ENCODE data around the gene MYL5.
"Not testable (repeated sequence)": the region's sequence is repeated elsewhere in the genome, so short reads cannot be mapped to it uniquely, and the experiment has no call there.

MYL5 gene

DNA sequence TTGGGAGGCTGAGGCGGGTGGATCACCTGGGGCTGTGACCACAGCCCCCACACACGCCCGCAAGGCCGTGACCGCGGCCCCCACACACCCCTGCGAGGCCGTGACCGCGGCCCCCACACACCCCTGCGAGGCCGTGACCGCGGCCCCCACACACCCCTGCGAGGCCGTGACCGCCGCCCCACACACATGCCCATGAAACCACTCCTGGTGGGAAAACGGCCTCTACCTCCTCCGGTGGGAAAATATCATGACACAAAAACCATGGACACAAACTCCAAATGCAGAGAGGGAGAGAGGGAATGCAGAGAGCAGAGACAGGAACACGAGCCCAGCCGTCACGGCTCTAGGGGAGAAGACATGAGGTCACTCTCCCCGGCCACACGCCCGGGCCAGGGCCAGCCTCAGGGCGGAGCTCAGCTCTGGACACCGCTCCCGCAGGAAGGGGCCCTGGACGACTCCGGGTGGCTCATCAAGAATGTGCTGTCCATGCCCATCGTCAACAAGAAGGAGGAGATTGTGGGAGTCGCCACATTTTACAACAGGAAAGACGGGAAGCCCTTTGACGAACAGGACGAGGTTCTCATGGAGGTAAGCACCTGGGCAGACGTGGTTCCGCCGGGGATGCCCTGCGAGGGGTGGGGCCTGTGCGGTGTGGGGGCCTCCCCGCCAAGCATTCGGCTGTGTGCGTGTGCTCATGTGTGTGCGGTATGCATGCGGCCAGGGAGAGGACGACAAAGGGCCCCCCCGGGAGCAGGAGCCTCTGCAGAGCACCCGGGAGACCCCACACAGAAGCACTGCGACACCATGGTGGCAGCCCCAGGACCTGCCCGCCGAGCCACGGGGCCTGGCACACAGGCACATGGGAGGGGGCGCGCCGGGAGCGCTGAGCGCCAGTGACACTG, 17.7 kb upstream of the MYL5 start:
- in situ Hi-C loops (cut with MboI; ENCODE audit: low sequenced_read_pairs), result no loop called here

- in situ Hi-C loops (cut with MboI; ENCODE audit: low sequenced_read_pairs), result no loop called here
These were observed 17.0 kb upstream of the MYL5 start for GRCh38 chr4:657338-657833.

- in situ Hi-C loops (cut with MboI; ENCODE audit: low sequenced_read_pairs), result no loop called here
These were observed 16.3 kb upstream of the MYL5 start for GRCh38 chr4:657834-658667.

DNA sequence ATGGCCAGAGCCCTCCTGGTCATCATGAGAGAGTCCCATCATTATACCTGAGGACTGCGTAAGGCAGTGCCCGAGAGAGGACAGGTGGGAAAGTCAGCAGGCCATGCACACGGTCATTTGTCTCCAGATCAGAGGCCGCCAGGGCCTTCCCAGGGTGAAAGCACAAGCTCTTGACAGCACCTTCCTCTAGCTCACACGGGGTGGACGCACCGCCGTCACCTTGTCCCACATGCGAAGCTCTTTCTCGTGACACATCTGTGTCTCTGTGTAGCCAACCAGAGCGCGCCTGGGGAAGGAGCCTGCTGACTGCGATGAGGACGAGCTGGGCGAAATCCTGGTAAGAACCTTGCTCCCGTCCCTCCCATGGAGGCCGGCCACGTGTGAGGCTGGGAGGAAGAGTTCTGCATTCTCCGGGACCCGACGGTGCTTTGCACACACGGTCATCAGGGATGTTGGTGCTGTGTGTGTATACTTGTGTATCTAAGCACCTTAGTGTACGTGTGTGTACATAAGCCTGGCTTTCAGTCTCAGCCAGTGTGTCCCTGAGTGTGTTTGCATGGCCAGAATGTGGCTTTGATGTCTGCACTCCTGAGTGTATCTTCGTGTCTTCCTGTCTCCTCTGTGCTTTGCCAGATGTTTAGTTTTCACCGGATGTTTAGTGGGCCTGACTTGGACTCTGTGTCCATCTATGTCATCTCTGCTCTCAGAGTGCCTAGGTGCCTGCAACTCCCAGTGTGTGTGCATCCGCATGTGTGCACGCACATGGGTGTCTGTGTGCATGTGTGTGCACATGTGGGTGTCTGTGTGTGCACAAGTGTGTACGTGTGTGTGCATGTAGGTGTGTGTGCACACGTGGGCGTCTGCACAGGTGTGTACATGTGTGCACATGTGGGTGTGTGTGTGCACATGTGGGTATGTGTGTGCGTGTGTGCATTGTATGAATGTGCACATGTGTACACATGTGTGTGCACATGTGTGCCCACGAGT, 15.4 kb upstream of the MYL5 start:
- in situ Hi-C loops (cut with MboI; ENCODE audit: low sequenced_read_pairs), result no loop called here

GRCh38 chr4:659851-660250, 14.5 kb upstream of the MYL5 start:
- in situ Hi-C loops (cut with MboI; ENCODE audit: low sequenced_read_pairs), result no loop called here

GRCh38 chr4:660401-660800, 13.9 kb upstream of the MYL5 start:
- in situ Hi-C loops (cut with MboI; ENCODE audit: low sequenced_read_pairs), result no loop called here

GRCh38 chr4:661231-661630, 13.1 kb upstream of the MYL5 start:
- in situ Hi-C loops (cut with MboI; ENCODE audit: low sequenced_read_pairs), result no loop called here

DNA sequence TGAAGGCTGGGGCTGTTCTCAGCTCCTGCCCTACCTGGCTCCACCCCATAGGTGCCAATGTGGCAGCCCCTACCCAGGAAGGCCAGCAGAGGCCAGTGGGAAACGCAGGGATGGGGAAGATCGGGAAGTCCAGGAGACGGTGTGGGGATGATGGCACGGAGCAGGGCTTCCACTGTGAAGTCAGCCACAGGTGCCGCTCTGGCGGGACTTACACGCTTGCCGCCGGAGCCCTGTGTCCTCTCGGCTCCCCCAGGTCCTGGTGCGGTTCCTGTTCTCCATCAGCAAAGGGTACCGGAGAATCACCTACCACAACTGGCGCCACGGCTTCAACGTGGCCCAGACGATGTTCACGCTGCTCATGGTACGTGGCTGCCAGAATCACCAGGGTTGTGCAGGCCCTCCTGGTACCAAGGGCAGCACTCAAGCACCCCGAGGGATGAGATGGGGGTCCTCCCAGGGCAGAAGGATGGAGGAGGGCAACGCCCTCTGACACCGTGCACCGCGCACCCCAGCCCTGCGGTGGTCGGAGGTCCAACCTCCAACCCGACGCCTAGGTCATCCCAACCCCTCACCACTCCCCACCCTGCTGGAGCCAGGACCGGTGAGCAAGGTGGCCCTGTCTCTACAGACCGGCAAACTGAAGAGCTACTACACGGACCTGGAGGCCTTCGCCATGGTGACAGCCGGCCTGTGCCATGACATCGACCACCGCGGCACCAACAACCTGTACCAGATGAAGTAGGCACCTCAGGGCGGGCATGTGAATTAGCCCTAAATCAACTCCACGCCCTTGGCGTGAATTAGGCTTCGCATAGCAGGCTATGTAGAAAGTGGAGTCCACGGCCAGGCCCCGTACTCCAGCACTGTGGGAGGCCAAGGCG, 12.2 kb upstream of the MYL5 start:
- in situ Hi-C loops (cut with MboI; ENCODE audit: low sequenced_read_pairs), result no loop called here

DNA sequence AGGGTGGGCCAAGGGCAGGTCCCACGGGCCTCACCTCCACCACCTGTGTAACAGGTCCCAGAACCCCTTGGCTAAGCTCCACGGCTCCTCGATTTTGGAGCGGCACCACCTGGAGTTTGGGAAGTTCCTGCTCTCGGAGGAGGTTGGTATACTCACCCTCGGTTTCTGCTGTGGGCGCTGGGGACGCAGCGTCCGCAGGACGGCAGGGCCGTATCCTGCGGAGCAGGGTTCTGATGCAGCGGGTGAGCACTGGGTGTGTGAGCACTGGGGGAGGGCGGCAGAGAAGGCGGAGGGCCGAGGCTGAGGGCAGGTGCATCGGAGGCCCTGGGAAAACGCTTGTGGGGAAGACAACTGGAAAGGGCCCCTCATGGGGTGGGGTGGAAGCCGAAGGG, 11.3 kb upstream of the MYL5 start:
- in situ Hi-C loops (cut with MboI; ENCODE audit: low sequenced_read_pairs), result no loop called here

GRCh38 chr4:663438-664428, 10.6 kb upstream of the MYL5 start:
- in situ Hi-C loops (cut with MboI; ENCODE audit: low sequenced_read_pairs), result no loop called here

DNA sequence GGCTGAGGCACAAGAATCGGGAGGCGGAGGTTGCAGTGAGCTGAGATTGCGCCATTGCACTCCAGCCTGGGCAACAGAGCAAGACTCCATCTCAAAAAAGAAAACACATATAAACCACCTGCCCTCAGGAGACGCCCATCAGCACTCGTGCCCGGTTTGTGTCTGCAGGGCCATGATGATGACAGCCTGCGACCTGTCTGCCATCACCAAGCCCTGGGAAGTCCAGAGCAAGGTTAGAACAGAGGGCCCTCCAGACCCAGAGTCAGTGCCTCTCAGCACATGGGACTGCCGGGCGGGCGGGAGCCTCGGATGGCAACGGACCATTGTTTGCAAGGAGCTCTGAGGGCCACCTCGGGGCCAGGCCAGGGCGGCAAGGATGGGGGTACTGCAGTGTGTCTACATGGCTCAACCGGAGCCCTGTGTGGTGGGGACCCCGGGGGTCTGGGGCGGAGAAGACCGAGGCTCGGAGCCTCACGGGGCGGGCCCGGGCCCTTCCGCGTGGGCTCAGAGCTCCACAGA, 9.6 kb upstream of the MYL5 start:
- in situ Hi-C loops (cut with MboI; ENCODE audit: low sequenced_read_pairs), result no loop called here

DNA sequence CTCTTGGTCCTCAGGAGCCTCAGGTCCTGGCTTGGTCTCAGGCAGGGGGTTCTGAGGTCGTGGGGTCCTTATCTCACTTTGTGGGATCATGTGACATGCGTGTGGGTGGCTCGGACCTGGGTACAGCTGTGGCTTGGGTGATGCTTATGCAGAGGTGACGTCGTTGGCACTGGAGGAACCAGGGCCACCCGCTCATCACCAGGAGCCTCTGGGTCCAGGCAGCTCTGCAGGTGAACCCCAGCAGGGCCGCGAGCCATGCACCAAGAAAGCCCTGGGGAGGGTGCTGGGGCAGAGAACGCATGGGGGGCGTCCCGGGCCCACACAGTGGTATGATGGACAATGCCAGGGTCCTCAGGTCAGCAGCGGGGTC, 9.0 kb upstream of the MYL5 start:
- in situ Hi-C loops (cut with MboI; ENCODE audit: low sequenced_read_pairs), result no loop called here

GRCh38 chr4:665751-666435, 8.4 kb upstream of the MYL5 start:
- in situ Hi-C loops (cut with MboI; ENCODE audit: low sequenced_read_pairs), result no loop called here

DNA sequence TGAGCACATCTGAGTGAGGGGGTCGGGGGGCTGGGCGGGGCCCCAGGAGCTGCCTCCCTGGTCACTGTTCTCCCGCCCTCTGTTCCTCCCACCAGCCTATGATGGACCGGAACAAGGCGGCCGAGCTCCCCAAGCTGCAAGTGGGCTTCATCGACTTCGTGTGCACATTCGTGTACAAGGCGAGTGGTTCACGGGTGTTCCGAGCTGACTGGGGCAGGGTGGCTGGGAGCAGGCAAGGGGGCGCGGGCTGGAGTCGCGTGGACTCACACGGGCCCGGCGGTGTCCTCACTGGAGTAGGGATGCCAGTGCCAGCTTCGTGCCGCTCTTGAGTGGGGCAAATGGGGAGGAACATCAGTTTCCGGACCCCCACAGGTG, 7.9 kb upstream of the MYL5 start:
- in situ Hi-C loops (cut with MboI; ENCODE audit: low sequenced_read_pairs), result no loop called here

- in situ Hi-C loops (cut with MboI; ENCODE audit: low sequenced_read_pairs), result no loop called here
These were observed 7.4 kb upstream of the MYL5 start for GRCh38 chr4:666822-667544.

GRCh38 chr4:667545-667925, 6.8 kb upstream of the MYL5 start:
- in situ Hi-C loops (cut with MboI; ENCODE audit: low sequenced_read_pairs), result no loop called here

- in situ Hi-C loops (cut with MboI; ENCODE audit: low sequenced_read_pairs), result not testable (repeated sequence)
These were observed 6.1 kb upstream of the MYL5 start for GRCh38 chr4:668219-668618.

Data from HL-60/S4 (cell line).